ENCODE data around the gene TSPAN13. TPM values are rescaled to one million over a fixed set of nuclear protein-coding genes. Genes with fewer than 3 reads are reported as not detected.
A peak's percentile ranks its signal among the peaks of the same experiment; 100 is the strongest.

The TSPAN13 gene
- total RNA-seq, 4 donors from 2014 or later, result 16.8 to 31.1 (median 28.2) TPM

DNA sequence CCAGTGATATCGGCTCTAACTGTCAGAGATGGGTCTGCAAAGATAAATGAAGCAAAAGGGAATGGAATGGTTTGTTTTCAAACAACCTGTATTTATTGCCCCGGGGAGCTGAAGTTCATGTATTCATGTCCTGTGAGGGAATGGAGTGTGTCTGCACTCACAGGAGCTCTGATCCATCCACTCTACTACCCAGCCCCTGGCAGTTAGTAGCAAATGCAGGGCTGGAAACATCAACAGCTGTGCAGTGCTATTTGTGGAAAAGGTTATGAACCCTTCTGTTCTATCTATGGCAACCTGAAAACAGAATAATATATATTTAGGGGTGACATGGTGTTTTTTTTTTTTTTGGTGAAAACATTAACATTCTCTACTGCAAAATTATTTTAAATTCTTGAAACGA, 41.4 kb downstream of the TSPAN13 start:
- WGBS, 2 donors, result 76 to 83% methylated on average over 3 of the region's 3 CpGs
- DNase-seq, result no peak
- TF ChIP-seq, protein P1, sequence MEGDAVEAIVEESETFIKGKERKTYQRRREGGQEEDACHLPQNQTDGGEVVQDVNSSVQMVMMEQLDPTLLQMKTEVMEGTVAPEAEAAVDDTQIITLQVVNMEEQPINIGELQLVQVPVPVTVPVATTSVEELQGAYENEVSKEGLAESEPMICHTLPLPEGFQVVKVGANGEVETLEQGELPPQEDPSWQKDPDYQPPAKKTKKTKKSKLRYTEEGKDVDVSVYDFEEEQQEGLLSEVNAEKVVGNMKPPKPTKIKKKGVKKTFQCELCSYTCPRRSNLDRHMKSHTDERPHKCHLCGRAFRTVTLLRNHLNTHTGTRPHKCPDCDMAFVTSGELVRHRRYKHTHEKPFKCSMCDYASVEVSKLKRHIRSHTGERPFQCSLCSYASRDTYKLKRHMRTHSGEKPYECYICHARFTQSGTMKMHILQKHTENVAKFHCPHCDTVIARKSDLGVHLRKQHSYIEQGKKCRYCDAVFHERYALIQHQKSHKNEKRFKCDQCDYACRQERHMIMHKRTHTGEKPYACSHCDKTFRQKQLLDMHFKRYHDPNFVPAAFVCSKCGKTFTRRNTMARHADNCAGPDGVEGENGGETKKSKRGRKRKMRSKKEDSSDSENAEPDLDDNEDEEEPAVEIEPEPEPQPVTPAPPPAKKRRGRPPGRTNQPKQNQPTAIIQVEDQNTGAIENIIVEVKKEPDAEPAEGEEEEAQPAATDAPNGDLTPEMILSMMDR (IDR thresholded peaks at IDR 0.05), result no peak
- no peak for TF ChIP-seq POLR2A (IDR thresholded peaks at IDR 0.05)
- Histone ChIP-seq H3K9me3 (no peaks in the 10 kb centered on the region), H3K27me3 (no peaks in the 10 kb centered on the region), H3K36me3 (no peaks in the 10 kb centered on the region), H3K4me3 (replicated peaks in 1 of 3) (no peak overlapping the region), H3K4me1 (no peaks in the 10 kb centered on the region), H3K27ac (no peak overlapping the region)
- intact Hi-C loops (cut with DNase I), result no loop called here

DNA sequence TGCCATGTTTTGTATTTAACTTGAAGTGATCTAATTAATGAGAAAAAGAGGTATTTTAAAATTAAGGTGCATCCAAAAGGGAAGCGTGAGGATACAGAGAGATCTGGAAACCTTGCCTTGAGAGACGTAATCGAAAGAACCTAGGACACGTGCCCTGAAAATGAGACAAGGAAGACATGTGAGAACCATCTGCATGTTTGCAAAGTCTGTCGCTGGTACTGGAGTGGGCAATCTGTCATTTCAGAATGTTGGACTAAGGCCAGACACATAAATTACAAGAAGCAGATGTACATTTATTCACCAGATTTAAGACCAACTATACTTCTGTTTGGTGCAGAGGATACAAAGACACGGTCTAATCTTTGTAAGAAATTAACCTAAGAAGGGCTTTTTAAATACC, 42.1 kb downstream of the TSPAN13 start:
- intact Hi-C loops (cut with DNase I), result no loop called here
- Histone ChIP-seq H3K27me3 (no peaks in the 10 kb centered on the region), H3K36me3 (no peaks in the 10 kb centered on the region), H3K4me3 (replicated peaks in 1 of 3) (no peak overlapping the region), H3K9me3 (no peaks in the 10 kb centered on the region), H3K27ac (no peak overlapping the region), H3K4me1 (no peaks in the 10 kb centered on the region)
- no peak for DNase-seq
- 65 to 66% methylated on average over 6 of the region's 6 CpGs for WGBS, 2 donors
- TF ChIP-seq, protein P1 (IDR thresholded peaks at IDR 0.05), result no peak
- TF ChIP-seq POLR2A (IDR thresholded peaks at IDR 0.05), result no peak

DNA sequence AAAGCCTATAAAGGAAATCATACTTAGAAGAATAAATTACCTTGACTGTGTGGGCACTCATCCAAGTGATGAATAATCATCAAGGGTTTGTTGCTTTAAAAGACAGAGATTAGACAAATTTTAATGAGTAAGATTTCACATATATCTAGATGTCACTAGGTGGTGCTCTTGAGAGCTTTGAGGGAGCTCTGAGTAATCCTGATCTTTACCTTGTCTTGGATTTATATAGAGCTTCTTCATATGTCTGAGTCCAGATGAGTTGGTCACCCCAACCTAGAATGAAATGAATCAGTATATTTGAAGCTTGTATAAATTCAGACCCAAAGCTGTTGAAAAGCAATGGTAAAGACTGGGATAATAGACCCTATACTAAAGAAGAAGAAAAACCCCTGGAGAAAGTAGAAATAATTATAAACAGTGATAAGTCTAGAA, 47.6 kb downstream of the TSPAN13 start:
- H3K9me3 ChIP-seq, result no peaks in the 10 kb centered on the region
- no peak overlapping the region for H3K27ac ChIP-seq
- H3K27me3 ChIP-seq, result no peaks in the 10 kb centered on the region
- H3K36me3 ChIP-seq, result no peaks in the 10 kb centered on the region
- no peak for TF ChIP-seq POLR2A (IDR thresholded peaks at IDR 0.05)
- TF ChIP-seq, protein P1 (IDR thresholded peaks at IDR 0.05), result peak in 4 of 6 experiments; percentile 12 to 52 (median 40)
- H3K4me1 ChIP-seq, result peaks cover 0 to 9% of the 10 kb centered on the region in 2 donors
- intact Hi-C loops (cut with DNase I), result loop anchor here (10.0 kb wide), 1 partner anchor 114 kb away; no protein-coding TSS in a partner anchor
- no peak for DNase-seq
- no peak overlapping the region for H3K4me3 ChIP-seq (replicated peaks in 1 of 3)

DNA sequence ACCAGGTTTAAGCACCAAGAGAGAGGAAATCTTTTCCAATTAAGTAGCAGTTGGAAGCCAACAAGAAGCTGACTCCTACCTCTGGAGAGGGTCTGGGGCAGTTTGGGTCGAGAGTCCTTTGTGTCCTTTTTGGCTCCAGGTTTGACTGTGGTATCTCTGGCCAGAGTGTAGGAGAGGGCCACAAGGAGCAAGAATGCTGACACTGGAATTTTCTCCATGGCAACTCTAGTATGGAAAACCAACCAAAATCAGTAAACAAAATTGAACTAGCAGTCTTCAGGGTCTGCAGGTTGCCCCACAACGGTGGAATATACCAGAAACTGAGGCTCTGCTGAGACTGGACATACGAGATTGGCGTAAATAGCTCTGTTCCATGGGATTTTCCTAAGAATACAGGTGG, 48.0 kb downstream of the TSPAN13 start:
- H3K9me3 ChIP-seq, result no peaks in the 10 kb centered on the region
- peaks cover 0 to 9% of the 10 kb centered on the region in 2 donors for H3K4me1 ChIP-seq
- H3K36me3 ChIP-seq, result no peaks in the 10 kb centered on the region
- intact Hi-C loops (cut with DNase I), result loop anchor here (10.0 kb wide), 1 partner anchor 113 kb away; no protein-coding TSS in a partner anchor
- no peak for TF ChIP-seq POLR2A (IDR thresholded peaks at IDR 0.05)
- TF ChIP-seq, protein P1 (IDR thresholded peaks at IDR 0.05), result no peak
- H3K4me3 ChIP-seq (replicated peaks in 1 of 3), result no peak overlapping the region
- WGBS, 2 donors, result 92 to 94% methylated on average over 4 of the region's 4 CpGs
- no peaks in the 10 kb centered on the region for H3K27me3 ChIP-seq
- H3K27ac ChIP-seq, result no peak overlapping the region
- no peak for DNase-seq

DNA sequence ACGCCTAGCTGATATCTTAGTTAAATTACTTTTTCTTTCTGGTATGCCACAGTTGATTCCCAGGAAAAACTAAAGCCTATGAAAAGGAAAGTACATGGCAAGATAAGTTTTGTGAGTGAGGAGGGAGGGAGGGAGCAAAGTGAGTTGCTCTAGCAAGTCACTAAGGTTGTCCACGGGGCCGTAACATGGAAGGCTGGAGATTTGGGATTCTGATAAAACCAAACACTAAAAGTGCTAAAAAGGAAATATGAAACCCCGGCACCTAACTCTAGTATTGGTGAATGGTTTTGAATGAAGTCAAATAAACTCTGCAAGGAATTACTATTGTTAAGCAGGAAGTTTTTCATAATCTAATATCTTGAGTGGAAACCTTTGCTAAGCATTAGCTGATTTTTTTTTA, 49.6 kb downstream of the TSPAN13 start:
- Histone ChIP-seq H3K36me3 (no peaks in the 10 kb centered on the region), H3K27me3 (no peaks in the 10 kb centered on the region), H3K4me1 (peaks cover 0 to 9% of the 10 kb centered on the region in 2 donors), H3K27ac (no peak overlapping the region), H3K9me3 (no peaks in the 10 kb centered on the region), H3K4me3 (replicated peaks in 1 of 3) (no peak overlapping the region)
- WGBS, 2 donors, result 83 to 88% methylated on average over 4 of the region's 4 CpGs
- intact Hi-C loops (cut with DNase I), result loop anchor here (10.0 kb wide), 1 partner anchor 112 kb away; no protein-coding TSS in a partner anchor
- no peak for DNase-seq
- TF ChIP-seq, protein P1 (IDR thresholded peaks at IDR 0.05), result no peak
- TF ChIP-seq POLR2A (IDR thresholded peaks at IDR 0.05), result no peak

All from thyroid gland (tissue), 4 donors.